Osteocyte (in vitro differentiated cells): ENCODE data around the gene PLPPR3. TPM values are rescaled to one million over a fixed set of nuclear protein-coding genes. Genes with fewer than 3 reads are reported as not detected.

Source experiments
- DNase-seq: peaks from one replicate; pipeline ENCODE4 v3.0.0; 2021; ENCODE audit warnings: mixed read lengths; ENCODE audit not compliant: unreplicated experiment; ENCODE audit errors: extremely low spot score
- H3K27ac Mint-ChIP-seq: one replicate; pipeline ENCODE4 v1.8.0; 2021; ENCODE audit warnings: mild to moderate bottlenecking, mixed read lengths; ENCODE audit not compliant: unreplicated experiment
- H3K27me3 Mint-ChIP-seq: one replicate; pipeline ENCODE4 v1.8.0; 2021; ENCODE audit warnings: mixed read lengths; ENCODE audit not compliant: unreplicated experiment
- H3K36me3 Mint-ChIP-seq: one replicate; pipeline ENCODE4 v1.8.0; 2021; ENCODE audit warnings: mixed read lengths; ENCODE audit not compliant: unreplicated experiment
- H3K4me1 Mint-ChIP-seq: one replicate; pipeline ENCODE4 v1.8.0; 2021; ENCODE audit warnings: mixed read lengths; ENCODE audit not compliant: unreplicated experiment
- H3K4me3 Mint-ChIP-seq: one replicate; pipeline ENCODE4 v1.8.0; 2021; ENCODE audit warnings: mild to moderate bottlenecking, moderate library complexity, mixed read lengths; ENCODE audit not compliant: unreplicated experiment
- H3K9me3 Mint-ChIP-seq: one replicate; pipeline ENCODE4 v1.8.0; 2021; ENCODE audit warnings: mixed read lengths; ENCODE audit not compliant: unreplicated experiment
- CTCF ChIP-seq: fragments of 200-600 bp; sonication (generic); IDR thresholded peaks from 2 replicates; pipeline ENCODE4 v1.5.0; 2021; ENCODE audit warnings: antibody characterized with exemption, mild to moderate bottlenecking, moderate library complexity
- total RNA-seq: library from RNA; stranded (reverse); gene quantifications from 2 replicates; pipeline ENCODE4 v1.2.1, GENCODE V29; 2021

The PLPPR3 gene
- total RNA-seq, 1 donor from 2014 or later: 18.2 TPM

DNA sequence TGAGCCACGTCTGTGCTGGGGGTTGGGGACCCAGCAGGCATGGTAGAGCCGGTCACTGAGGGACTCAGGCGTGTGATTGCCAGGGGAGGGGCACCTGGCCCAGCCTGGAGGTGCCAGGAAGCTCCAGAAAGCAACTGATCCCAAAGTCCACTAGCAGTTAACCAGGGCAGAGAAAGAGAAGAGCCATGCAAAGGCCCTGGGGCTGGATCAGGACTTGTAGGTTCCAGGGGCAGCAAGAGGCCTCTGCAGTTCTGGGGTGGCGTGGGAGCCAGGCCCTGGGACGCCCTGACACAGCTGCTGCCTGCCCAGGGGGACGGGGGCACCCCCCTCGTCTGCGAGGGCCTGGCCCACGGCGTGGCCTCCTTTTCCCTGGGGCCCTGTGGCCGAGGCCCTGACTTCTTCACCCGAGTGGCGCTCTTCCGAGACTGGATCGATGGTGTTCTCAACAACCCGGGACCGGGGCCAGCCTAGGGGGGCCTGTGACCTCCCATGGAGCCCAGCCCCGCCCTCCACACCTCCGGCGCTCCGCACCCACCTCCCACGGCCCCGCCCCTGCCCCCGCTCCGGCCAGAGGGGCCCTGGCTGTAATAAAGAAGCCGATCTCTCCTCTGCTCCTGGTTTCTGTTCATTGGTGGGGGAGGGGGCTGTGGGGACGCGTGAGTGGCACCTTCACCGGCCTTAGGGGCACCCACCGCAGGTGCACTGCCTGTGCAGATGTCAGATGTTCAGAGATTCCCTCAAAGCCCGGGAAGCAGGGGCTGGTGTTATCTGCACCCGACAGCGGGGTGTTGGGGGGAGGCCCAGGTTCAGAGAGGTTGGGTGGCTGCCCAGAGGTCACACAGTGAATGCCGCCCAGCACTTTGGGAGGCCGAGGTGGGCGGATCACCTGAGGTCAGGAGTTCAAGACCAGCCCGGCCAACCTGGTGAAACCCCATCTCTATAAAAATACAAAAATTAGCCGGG lies 9.9 kb upstream of the PLPPR3 start:
- H3K4me3 Mint-ChIP-seq: no peak overlapping the region
- TF ChIP-seq CTCF: no peak
- no peak overlapping the region for H3K27ac Mint-ChIP-seq
- H3K9me3 Mint-ChIP-seq: no peaks in the 10 kb centered on the region
- peaks cover 6% of the 10 kb centered on the region for H3K4me1 Mint-ChIP-seq
- no peaks in the 10 kb centered on the region for H3K27me3 Mint-ChIP-seq
- H3K36me3 Mint-ChIP-seq: no peaks in the 10 kb centered on the region
- no peak for DNase-seq

- Mint-ChIP-seq H3K27ac (no peak overlapping the region), H3K9me3 (no peaks in the 10 kb centered on the region), H3K36me3 (no peaks in the 10 kb centered on the region), H3K4me1 (peaks cover 4% of the 10 kb centered on the region), H3K4me3 (no peak overlapping the region), H3K27me3 (no peaks in the 10 kb centered on the region)
- no peak for TF ChIP-seq CTCF
- no peak for DNase-seq
Measured at GRCh38 chr19:829129-829758, 7.5 kb upstream of the PLPPR3 start.

GRCh38 chr19:827710-828321 lies 6.1 kb upstream of the PLPPR3 start, which contains the start of gene AZU1:
Gene AZU1, plus strand, starts transcription at chr19:827837. Its CDS starts 10 bp downstream, at chr19:827847.
- DNase-seq: peak; percentile 85
- no peaks in the 10 kb centered on the region for H3K9me3 Mint-ChIP-seq
- H3K27me3 Mint-ChIP-seq: no peaks in the 10 kb centered on the region
- H3K27ac Mint-ChIP-seq: no peak within 1 kb of the TSS
- no peak within 1 kb of the TSS for H3K4me3 Mint-ChIP-seq
- no peak for TF ChIP-seq CTCF
- peaks cover 9% of the 10 kb centered on the region for H3K4me1 Mint-ChIP-seq
- no peaks in the 10 kb centered on the region for H3K36me3 Mint-ChIP-seq

GRCh38 chr19:827314-827709 lies 5.6 kb upstream of the PLPPR3 start:
- H3K27ac Mint-ChIP-seq: no peak overlapping the region
- no peaks in the 10 kb centered on the region for H3K27me3 Mint-ChIP-seq
- H3K36me3 Mint-ChIP-seq: no peaks in the 10 kb centered on the region
- no peak overlapping the region for H3K4me3 Mint-ChIP-seq
- TF ChIP-seq CTCF: no peak
- DNase-seq: no peak
- no peaks in the 10 kb centered on the region for H3K9me3 Mint-ChIP-seq
- peaks cover 9% of the 10 kb centered on the region for H3K4me1 Mint-ChIP-seq
